Measurements from ENCODE around the gene NEGR1. TPM values are rescaled to one million over a fixed set of nuclear protein-coding genes. Genes with fewer than 3 reads are reported as not detected.

Gene NEGR1
- total RNA-seq, 1 donor from 2014 or later, result 7.6 TPM

DNA sequence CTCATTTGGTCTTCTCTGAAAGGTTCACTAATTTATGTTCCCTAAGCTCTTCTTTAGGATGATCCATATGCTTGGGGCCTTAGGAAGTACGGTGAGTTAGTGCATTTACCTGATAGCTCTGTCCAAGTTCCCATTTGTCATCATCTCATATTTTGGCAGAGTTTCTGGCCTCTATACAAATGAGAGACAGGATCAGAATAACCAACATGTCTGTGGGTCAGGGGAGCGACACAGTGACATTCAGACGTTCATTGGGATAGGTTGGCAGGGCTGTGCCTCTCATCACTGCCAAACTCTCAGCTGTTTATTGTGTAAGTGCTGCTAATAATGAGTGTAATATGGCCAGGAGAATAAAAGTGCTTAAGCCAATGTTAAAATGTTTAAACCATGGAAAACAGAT lies 640.4 kb downstream of the NEGR1 start:
- Mint-ChIP-seq H3K4me3 (ENCODE audit: unreplicated experiment) (no peak overlapping the region), H3K4me1 (ENCODE audit: unreplicated experiment) (peaks cover 8% of the 10 kb centered on the region), H3K36me3 (ENCODE audit: unreplicated experiment) (no peaks in the 10 kb centered on the region), H3K27ac (ENCODE audit: unreplicated experiment) (no peak overlapping the region), H3K9me3 (ENCODE audit: unreplicated experiment) (no peaks in the 10 kb centered on the region), H3K27me3 (ENCODE audit: unreplicated experiment) (no peaks in the 10 kb centered on the region)
- TF ChIP-seq, protein P1, sequence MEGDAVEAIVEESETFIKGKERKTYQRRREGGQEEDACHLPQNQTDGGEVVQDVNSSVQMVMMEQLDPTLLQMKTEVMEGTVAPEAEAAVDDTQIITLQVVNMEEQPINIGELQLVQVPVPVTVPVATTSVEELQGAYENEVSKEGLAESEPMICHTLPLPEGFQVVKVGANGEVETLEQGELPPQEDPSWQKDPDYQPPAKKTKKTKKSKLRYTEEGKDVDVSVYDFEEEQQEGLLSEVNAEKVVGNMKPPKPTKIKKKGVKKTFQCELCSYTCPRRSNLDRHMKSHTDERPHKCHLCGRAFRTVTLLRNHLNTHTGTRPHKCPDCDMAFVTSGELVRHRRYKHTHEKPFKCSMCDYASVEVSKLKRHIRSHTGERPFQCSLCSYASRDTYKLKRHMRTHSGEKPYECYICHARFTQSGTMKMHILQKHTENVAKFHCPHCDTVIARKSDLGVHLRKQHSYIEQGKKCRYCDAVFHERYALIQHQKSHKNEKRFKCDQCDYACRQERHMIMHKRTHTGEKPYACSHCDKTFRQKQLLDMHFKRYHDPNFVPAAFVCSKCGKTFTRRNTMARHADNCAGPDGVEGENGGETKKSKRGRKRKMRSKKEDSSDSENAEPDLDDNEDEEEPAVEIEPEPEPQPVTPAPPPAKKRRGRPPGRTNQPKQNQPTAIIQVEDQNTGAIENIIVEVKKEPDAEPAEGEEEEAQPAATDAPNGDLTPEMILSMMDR (IDR thresholded peaks at IDR 0.05), result no peak
- no peak for DNase-seq (ENCODE audit: extremely low spot score, unreplicated experiment)

DNA sequence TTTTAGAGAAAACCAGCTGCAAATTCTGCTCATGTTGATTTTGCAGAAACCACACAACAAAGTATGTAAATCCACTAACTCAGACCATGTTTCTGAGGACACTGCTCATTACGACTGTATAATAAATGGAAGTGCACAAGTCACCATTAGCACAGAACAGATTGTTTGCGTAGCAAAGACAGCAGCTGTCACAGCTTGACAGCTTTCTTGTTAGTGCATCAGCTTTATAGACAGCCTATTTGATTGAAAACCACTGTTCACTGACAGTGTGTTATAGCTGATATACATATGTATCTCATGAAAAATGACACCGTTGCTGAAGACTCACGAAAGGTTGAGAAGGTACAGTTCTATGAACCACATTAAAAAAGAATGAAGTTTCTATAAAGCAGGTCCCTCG lies 641.3 kb downstream of the NEGR1 start:
- Mint-ChIP-seq H3K27ac (ENCODE audit: unreplicated experiment) (no peak overlapping the region), H3K4me3 (ENCODE audit: unreplicated experiment) (no peak overlapping the region), H3K36me3 (ENCODE audit: unreplicated experiment) (no peaks in the 10 kb centered on the region), H3K4me1 (ENCODE audit: unreplicated experiment) (peaks cover 8% of the 10 kb centered on the region), H3K9me3 (ENCODE audit: unreplicated experiment) (no peaks in the 10 kb centered on the region), H3K27me3 (ENCODE audit: unreplicated experiment) (no peaks in the 10 kb centered on the region)
- no peak for DNase-seq (ENCODE audit: extremely low spot score, unreplicated experiment)
- TF ChIP-seq, protein P1 (IDR thresholded peaks at IDR 0.05), result no peak

DNA sequence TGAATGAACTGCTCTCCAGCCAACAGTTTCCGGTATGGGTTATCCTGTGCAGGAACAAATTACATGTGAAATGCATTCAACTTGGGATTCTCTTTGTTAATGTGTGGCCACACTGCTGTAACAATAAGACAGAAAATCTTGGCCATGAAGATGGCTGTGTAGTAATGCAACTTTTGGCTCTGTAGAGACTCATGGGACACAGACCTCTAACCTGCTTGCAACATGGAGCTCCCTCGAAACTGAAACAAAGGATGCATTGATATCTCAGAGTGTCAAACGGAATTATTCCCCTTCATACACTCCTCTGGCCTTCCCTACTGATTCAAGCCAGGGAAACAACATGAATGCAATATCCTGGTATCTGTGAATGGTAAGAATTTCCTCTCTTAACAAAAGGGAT lies 642.2 kb downstream of the NEGR1 start:
- H3K4me1 Mint-ChIP-seq (ENCODE audit: unreplicated experiment), result peaks cover 8% of the 10 kb centered on the region
- no peak overlapping the region for H3K27ac Mint-ChIP-seq (ENCODE audit: unreplicated experiment)
- H3K4me3 Mint-ChIP-seq (ENCODE audit: unreplicated experiment), result no peak overlapping the region
- no peak for DNase-seq (ENCODE audit: extremely low spot score, unreplicated experiment)
- peaks cover 7% of the 10 kb centered on the region for H3K9me3 Mint-ChIP-seq (ENCODE audit: unreplicated experiment)
- no peaks in the 10 kb centered on the region for H3K36me3 Mint-ChIP-seq (ENCODE audit: unreplicated experiment)
- TF ChIP-seq, protein P1 (IDR thresholded peaks at IDR 0.05), result no peak
- no peaks in the 10 kb centered on the region for H3K27me3 Mint-ChIP-seq (ENCODE audit: unreplicated experiment)

DNA sequence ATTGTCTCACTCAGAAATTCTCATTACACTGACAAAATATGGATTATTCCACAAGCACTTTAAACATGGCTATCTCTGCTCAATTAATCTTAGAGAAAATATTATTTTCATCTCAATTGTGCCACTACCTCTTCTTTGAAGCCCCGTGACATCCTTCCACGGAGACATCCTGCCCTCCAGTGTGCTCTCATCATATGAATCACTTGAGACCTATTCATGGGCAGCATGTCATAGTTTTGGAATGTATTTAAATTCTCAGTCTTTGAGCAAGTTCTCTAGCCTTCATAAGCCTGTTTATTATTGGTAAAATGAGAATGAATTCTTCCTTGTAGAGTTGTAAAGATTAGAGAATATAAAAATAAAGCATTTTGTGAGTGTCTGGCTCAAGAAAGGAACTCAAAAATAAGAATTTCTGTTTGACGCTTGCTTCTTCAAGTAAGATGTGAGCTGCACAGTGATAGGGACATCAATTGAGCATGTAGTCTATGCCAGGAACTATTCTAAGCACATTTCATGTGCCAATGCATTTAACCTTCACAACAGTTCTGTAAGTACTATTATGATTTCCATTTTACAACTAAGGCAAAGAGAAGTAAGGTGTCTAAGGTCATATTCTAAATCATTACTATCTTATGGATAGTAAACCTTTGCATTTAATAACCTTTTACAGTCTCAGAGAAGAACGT lies 644.1 kb downstream of the NEGR1 start:
- Mint-ChIP-seq H3K4me1 (ENCODE audit: unreplicated experiment) (peaks cover 8% of the 10 kb centered on the region), H3K27me3 (ENCODE audit: unreplicated experiment) (no peaks in the 10 kb centered on the region), H3K4me3 (ENCODE audit: unreplicated experiment) (no peak overlapping the region), H3K27ac (ENCODE audit: unreplicated experiment) (peak overlapping the region; percentile 60), H3K36me3 (ENCODE audit: unreplicated experiment) (no peaks in the 10 kb centered on the region), H3K9me3 (ENCODE audit: unreplicated experiment) (peaks cover 12% of the 10 kb centered on the region)
- no peak for DNase-seq (ENCODE audit: extremely low spot score, unreplicated experiment)
- TF ChIP-seq, protein P1 (IDR thresholded peaks at IDR 0.05), result no peak

DNA sequence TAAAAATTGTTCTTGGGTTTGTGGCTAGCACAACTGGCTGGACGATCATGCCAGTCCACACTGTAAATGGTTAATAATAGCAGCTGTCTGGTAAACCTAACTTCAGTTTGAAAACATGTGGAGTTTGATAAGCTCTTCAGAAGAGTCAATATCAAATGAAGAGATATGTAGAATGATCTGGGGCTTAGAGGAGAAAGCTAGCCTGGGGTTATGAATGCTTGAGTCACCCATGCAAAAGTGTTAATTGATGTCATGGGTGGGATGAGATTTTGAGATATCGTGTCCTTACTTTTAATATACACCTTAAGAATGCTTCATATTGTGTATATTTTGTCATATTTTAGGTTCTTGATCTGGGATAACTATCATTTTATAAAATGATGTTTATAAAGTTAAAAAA lies 646.8 kb downstream of the NEGR1 start:
- H3K9me3 Mint-ChIP-seq (ENCODE audit: unreplicated experiment), result peaks cover 12% of the 10 kb centered on the region
- no peak overlapping the region for H3K27ac Mint-ChIP-seq (ENCODE audit: unreplicated experiment)
- DNase-seq (ENCODE audit: extremely low spot score, unreplicated experiment), result no peak
- TF ChIP-seq, protein P1 (IDR thresholded peaks at IDR 0.05), result no peak
- H3K4me3 Mint-ChIP-seq (ENCODE audit: unreplicated experiment), result no peak overlapping the region
- peaks cover 8% of the 10 kb centered on the region for H3K4me1 Mint-ChIP-seq (ENCODE audit: unreplicated experiment)
- no peaks in the 10 kb centered on the region for H3K36me3 Mint-ChIP-seq (ENCODE audit: unreplicated experiment)
- no peaks in the 10 kb centered on the region for H3K27me3 Mint-ChIP-seq (ENCODE audit: unreplicated experiment)
